D721Med (cell line): ENCODE data around the gene COPS8.

Source experiments
- DNase-seq: peaks from one replicate; pipeline ENCODE4 v3.0.0; 2011; ENCODE audit warnings: low spot score; ENCODE audit not compliant: insufficient read length
- FAIRE-seq: peaks from 2 replicates; lab custom pipeline; 2011; peaks lifted over from hg19 to GRCh38; lab: Jason Lieb, UNC
- CTCF ChIP-seq: IDR thresholded peaks from 2 replicates; pipeline ENCODE4 v1.5.1; 2012; ENCODE audit warnings: mild to moderate bottlenecking, control low read depth; ENCODE audit not compliant: insufficient read depth; ENCODE audit errors: missing control alignments

COPS8 gene

GRCh38 chr2:237139123-237139675 is 53.5 kb downstream of the COPS8 start:
- no peak for DNase-seq
- TF ChIP-seq CTCF = no peak
- no peak for FAIRE-seq

GRCh38 chr2:237140689-237141285 is 55.1 kb downstream of the COPS8 start:
- DNase-seq (no peak), FAIRE-seq (no peak)
- no peak for TF ChIP-seq CTCF

GRCh38 chr2:237141571-237142051 is 55.9 kb downstream of the COPS8 start:
- FAIRE-seq = no peak
- DNase-seq = no peak
- TF ChIP-seq CTCF = no peak

- no peak for DNase-seq
- no peak for FAIRE-seq
- TF ChIP-seq CTCF = no peak
These were observed 57.4 kb downstream of the COPS8 start for GRCh38 chr2:237143118-237143517.

- FAIRE-seq (no peak), DNase-seq (no peak)
- TF ChIP-seq CTCF = no peak
These were observed 58.2 kb downstream of the COPS8 start for GRCh38 chr2:237143676-237144440.

- DNase-seq (no peak), FAIRE-seq (no peak)
- TF ChIP-seq CTCF = no peak
These were observed 58.8 kb downstream of the COPS8 start for GRCh38 chr2:237144516-237144915.
